Panc1 (cell line): ENCODE data around the gene KIF26B.

ENCODE experiments used
- POLR2AphosphoS5 ChIP-seq: IDR thresholded peaks from 2 replicates; pipeline ENCODE4 v1.6.1; 2012; ENCODE audit warnings: mild to moderate bottlenecking, low read depth, low read length, moderate library complexity
- TCF7L2 ChIP-seq: IDR thresholded peaks from 2 replicates; pipeline ENCODE4 v1.6.1; 2011; ENCODE audit warnings: mild to moderate bottlenecking, low read depth, low read length, inconsistent platforms
- TF ChIP-seq, protein P1 (sequence below): fragments of 450-650 bp; IDR thresholded peaks from 2 replicates; pipeline ENCODE4 v1.5.1; 2017; ENCODE audit warnings: mild to moderate bottlenecking
- TF ChIP-seq, protein P2 (sequence below), 2 experiments: IDR thresholded peaks; 2 replicates each; pipeline ENCODE4 v1.6.1; 2011 to 2012; ENCODE audit warnings: low read depth in 2 of 2, control low read depth in 1 of 2, low read length in 1 of 2, mild to moderate bottlenecking in 1 of 2, moderate library complexity in 1 of 2; ENCODE audit not compliant: insufficient read depth in 1 of 2

GRCh38 chr1:245232931-245233330 is 78.1 kb downstream of the KIF26B start:
- TF ChIP-seq, protein P1, sequence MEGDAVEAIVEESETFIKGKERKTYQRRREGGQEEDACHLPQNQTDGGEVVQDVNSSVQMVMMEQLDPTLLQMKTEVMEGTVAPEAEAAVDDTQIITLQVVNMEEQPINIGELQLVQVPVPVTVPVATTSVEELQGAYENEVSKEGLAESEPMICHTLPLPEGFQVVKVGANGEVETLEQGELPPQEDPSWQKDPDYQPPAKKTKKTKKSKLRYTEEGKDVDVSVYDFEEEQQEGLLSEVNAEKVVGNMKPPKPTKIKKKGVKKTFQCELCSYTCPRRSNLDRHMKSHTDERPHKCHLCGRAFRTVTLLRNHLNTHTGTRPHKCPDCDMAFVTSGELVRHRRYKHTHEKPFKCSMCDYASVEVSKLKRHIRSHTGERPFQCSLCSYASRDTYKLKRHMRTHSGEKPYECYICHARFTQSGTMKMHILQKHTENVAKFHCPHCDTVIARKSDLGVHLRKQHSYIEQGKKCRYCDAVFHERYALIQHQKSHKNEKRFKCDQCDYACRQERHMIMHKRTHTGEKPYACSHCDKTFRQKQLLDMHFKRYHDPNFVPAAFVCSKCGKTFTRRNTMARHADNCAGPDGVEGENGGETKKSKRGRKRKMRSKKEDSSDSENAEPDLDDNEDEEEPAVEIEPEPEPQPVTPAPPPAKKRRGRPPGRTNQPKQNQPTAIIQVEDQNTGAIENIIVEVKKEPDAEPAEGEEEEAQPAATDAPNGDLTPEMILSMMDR = no peak
- TF ChIP-seq POLR2AphosphoS5 (no peak), TCF7L2 (no peak)
- TF ChIP-seq, protein P2, sequence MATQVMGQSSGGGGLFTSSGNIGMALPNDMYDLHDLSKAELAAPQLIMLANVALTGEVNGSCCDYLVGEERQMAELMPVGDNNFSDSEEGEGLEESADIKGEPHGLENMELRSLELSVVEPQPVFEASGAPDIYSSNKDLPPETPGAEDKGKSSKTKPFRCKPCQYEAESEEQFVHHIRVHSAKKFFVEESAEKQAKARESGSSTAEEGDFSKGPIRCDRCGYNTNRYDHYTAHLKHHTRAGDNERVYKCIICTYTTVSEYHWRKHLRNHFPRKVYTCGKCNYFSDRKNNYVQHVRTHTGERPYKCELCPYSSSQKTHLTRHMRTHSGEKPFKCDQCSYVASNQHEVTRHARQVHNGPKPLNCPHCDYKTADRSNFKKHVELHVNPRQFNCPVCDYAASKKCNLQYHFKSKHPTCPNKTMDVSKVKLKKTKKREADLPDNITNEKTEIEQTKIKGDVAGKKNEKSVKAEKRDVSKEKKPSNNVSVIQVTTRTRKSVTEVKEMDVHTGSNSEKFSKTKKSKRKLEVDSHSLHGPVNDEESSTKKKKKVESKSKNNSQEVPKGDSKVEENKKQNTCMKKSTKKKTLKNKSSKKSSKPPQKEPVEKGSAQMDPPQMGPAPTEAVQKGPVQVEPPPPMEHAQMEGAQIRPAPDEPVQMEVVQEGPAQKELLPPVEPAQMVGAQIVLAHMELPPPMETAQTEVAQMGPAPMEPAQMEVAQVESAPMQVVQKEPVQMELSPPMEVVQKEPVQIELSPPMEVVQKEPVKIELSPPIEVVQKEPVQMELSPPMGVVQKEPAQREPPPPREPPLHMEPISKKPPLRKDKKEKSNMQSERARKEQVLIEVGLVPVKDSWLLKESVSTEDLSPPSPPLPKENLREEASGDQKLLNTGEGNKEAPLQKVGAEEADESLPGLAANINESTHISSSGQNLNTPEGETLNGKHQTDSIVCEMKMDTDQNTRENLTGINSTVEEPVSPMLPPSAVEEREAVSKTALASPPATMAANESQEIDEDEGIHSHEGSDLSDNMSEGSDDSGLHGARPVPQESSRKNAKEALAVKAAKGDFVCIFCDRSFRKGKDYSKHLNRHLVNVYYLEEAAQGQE (IDR thresholded peaks at IDR 0.05; ENCODE audit: insufficient read depth in 1 of 2, low read depth in 2 of 2, low read length in 1 of 2) = no peak
